ENCODE results near the gene MIX23.

Gene MIX23

DNA sequence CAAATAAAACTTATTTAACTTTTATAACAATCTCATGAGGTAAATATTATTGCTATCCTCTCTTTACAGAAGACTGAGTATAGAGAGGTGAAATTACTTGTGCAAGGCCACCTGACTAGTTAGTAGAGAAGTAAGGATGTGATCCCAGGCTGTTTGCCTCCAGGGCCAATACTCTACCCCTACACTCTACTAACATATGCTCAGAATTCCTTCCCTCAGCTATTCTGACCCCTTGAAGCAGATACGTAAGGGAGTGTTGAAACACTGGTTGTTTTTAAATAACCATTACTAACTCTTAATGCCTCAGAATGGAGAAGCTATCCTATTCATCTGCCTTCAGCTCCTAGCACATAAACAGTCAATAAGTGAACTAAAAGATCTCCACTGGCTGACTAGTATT lies 33.9 kb downstream of the MIX23 start:
- DNase-seq = no peak

- no peak for DNase-seq
These were observed 39.4 kb downstream of the MIX23 start for GRCh38 chr3:122343654-122344053.

GRCh38 chr3:122342803-122343202 lies 40.2 kb downstream of the MIX23 start:
- no peak for DNase-seq

DNA sequence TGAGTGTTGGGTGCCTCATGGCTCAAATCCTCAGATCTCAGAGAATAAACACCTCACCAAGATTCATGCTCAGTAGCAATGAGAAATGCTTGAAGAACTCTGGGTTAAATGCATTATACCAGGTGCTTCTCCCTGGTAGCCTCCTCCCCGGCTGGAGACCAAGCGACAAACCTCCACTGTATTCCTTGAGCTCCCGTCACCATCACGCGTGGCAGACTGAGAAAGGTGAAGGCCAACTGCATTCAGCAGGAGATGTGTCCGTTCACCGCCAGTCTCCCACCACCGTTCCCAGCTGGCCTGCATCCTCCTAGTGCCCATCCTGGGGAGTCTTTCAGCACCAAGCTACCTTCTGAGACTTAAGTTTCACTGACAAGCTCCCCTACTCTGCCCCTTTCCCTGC lies 50.5 kb downstream of the MIX23 start:
- no peak for DNase-seq

DNA sequence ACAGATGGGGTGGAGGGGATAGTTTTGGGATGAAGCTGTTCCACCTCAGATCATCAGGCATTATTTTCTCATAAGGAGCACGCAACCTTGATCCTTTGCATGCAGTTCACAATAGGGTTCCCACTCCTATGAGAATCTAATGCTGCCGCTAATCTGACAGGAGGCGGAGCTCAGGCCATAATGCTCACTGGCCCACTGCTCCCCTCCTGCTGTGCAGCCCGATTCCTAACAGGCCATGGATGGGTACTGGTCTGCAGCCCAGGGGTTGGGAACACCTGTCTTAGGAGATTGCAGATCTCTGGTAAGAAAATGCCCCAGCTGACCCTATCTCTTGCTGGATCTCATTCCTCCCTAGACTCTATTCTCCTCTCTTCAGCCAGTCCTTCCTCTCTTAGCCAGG lies 51.1 kb downstream of the MIX23 start:
- peak; percentile 6 for DNase-seq

DNA sequence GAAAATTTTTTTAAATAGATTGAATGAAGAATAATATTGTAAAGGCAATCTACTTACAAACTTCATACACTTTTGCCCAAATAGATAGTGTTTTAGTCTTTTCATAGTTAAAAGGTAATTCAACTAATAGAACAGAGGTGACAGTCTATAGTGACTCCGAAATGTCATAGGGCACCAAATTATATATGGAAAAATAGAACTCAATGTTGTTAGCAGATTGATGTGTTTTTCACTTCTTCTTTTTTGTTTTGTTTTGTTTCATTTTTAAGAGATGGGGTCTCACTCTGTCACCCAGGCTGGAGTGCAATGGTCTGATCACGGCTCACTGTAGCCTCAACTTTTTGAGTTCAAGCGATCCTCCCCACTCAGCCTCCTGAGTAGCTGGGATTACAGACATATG lies 57.3 kb downstream of the MIX23 start:
- DNase-seq = no peak

- DNase-seq = no peak
These were observed 58.1 kb downstream of the MIX23 start, which contains the start of gene CSTA for GRCh38 chr3:122324871-122325323. TSS of gene CSTA (plus strand) at chr3:122325248. CDS start at chr3:122325293, 45 bp downstream.

DNA sequence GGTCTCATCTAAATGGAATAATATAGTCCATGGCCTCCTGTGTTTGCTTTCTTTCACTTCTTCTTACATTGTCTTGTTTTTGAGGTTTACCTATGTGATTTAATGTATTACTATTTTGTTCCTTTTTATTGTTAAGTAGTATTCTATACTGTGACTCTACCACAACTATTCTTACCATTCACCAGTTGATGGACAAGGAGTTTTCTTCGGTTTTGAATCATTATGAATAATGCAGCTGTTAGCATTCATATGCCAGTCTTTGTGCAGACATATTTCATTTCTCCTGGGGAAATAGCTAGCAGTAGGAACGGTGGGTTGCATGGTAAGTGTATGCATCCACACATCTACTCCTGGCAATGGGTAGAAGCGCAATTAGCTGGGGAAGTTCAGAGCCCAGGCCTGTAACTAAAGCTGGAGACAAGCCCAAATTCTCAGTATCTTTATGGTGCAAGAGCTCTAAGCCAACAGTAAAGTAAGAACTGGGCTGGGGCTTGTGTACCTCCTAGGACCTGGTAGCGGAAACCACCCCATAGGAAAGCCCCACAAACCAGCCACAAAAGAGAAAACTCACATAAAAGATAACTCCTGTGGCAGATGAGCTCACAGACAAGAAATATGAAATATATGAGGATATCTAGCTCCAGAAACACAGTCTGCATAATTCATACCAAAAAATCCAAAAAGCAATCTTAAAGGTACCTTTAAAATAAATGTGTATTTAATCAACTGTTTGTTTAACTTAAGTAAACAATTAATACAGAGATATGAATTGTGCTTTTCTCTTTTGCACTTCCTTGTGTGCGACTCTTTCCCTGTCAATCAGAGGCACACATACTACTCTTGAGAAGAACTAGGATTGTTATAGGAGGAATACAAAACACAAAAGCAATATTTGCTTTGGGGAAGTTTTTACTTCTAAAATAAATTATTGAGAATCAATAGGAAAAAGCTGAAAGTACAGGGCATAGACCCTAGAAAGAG lies 60.6 kb downstream of the MIX23 start:
- no peak for DNase-seq

- no peak for DNase-seq
These were observed 64.4 kb downstream of the MIX23 start for GRCh38 chr3:122318620-122319019.

GRCh38 chr3:122316368-122316767 lies 66.7 kb downstream of the MIX23 start:
- no peak for DNase-seq

DNA sequence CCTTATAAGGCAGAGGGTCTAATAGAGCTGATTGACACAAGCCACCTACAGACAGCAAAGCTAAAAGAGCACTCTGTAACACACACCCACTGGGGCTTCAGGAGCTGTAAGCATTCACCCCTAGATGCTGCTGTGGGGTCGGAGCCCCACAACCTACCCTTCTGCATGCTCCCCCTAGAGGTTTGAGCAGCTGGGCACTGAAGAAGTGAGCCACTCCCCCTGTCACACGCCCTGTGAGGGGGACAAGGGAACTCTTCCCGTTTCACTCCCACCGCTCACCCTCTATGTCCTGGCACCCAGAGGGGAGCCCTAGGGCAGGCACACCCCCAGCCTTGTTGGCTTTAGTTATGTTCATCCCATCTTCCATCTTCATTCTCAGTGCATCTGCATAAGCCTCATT lies 67.4 kb downstream of the MIX23 start:
- DNase-seq = no peak

DNA sequence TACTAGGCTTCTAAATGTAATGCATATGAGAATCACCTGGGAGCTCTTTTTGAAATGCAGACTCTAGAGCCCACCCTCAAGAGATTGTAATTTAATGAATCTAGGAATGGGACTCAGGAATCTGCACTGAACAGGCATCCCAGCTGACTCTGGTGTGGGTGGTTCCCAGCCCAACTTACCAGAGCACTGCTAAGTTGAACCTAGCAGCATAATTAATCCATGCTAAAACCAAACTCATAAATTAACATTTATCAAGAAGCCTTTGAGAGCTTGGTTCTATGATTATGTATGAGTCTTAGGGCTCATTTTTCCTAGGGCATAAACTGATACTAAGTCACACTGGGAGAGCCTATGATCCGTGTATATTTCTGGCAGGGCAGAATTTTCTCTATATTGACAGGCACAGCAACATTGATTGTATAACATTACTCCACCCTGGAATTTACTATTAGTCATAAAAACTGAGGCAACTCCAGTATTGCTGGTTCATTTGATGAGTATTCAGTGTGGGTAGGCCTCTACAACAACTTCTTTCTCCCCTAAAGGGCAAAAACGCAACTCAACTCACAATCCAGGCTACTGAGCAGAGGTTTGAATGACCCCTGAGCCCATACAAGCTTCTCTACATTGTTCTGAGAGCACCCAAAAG lies 68.7 kb downstream of the MIX23 start:
- DNase-seq = no peak

DNA sequence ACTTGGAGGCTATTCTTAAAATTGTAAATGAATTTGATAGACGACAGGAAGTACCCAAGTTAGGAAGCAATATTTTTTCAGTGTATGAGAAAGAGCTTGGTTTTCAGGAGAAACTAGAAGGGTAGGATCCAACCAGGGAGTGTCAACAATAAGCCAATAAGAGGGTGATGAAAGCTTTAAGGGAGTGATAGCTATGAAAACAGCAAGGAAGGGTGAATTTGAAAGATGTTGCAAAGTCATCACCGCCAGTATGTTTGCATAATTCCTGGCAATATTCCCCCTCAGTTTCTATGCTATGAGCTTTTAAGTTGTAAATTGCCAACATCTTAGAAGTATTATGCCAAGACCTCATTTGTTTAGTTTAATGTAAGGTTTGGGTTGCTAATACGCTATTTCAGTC lies 69.8 kb downstream of the MIX23 start:
- no peak for DNase-seq

DNA sequence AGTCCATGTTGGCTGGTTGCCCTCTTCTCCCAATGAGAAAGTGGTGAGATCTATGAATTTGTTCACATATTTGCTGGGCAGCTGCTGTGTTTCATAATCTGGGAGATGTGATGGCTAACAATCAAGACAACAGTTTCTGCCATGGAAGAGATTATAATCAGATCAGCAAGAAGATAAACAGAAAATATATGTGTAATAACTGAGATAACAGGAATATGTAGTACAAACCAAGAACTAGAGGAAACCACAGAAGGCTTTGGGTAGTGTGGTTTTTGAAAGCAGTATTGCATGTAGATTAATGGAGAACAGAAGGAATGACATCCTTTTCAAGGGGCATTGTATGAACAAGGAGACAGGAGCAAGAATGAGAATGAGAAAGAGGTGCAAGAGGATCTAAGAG lies 70.2 kb downstream of the MIX23 start:
- no peak for DNase-seq

DNA sequence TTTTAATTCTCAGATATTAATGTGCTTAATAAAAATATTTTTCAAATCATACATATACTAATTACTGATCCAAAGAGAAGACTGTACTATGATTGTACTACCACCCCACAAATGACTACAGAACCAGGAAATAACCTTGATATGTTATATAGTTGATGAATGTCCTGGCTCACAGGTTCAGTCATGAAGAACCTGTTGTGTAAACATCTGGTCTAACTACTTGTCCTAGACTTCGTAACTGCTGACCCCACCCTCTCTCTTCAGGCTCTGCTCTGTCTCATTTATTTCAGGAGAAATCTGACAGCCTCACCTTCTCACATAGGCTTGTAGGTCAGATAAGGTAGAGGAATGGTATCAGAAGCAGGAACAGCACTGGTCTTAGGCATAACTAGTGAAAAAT lies 72.7 kb downstream of the MIX23 start:
- DNase-seq = no peak
